K562 (cell line): ENCODE measurements around the gene RPE. TPM values are rescaled to one million over a fixed set of nuclear protein-coding genes. Genes with fewer than 3 reads are reported as not detected.

Source experiments
- ATAC-seq: fragments of 200-7000 bp; cut with Tn5 transposase; 3 replicates; pipeline ENCODE4 v1.9.1; 2020; ENCODE audit warnings: moderate library complexity
- BruUV-seq: library from RNA; stranded (reverse); fragments of 400-500 nt; replicated peaks from 2 replicates; lab custom pipeline; 2021; lab: Mats Ljungman, UMichigan
- CTCF ChIA-PET: fragments of 300-600 bp; formaldehyde crosslinking; extraction: SDS; loops from one replicate; lab custom pipeline; 2021; ENCODE audit warnings: low intra/inter-chr PET ratio; lab: Yijun Ruan, JAX
- POLR2A ChIA-PET: fragments of 300-600, 350-650 bp; sonication (Branson Sonifier 250); formaldehyde crosslinking; extraction: SDS; loops from one replicate; lab custom pipeline; 2021; ENCODE audit warnings: antibody characterized with exemption, inconsistent platforms; lab: Yijun Ruan, JAX
- DNase-seq, 4 experiments: peaks; one replicate each; pipeline versions ENCODE4 v3.0.0 to v3.0.0-alpha.2; 2011 to 2018; ENCODE audit warnings: low spot score in 3 of 4, mixed read lengths in 3 of 4; ENCODE audit errors: extremely low read depth in 1 of 4
- FAIRE-seq: peaks from 2 replicates; lab custom pipeline; 2011; peaks lifted over from hg19 to GRCh38; lab: Jason Lieb, UNC
- H2AFZ ChIP-seq: 2 replicates; pipeline ENCODE4 v1.6.0; 2011; ENCODE audit warnings: low read depth, low read length, control low read depth, inconsistent platforms
- H3K27ac ChIP-seq: fragments of 200-600 bp; 3 replicates; pipeline ENCODE4 v1.8.0; 2011; ENCODE audit warnings: low read depth, mild to moderate bottlenecking, control low read depth, inconsistent platforms, low read length, moderate library complexity, mixed read lengths; ENCODE audit errors: extremely low read depth
- H3K27me3 ChIP-seq, 2 experiments: fragments of 300-600 bp in 1 of 2; 2 replicates in 1 of 2; 3 replicates in 1 of 2; pipeline versions ENCODE4 v1.6.0 to v1.8.0; 2011; ENCODE audit warnings: inconsistent platforms in 2 of 2, low read length in 2 of 2, mild to moderate bottlenecking in 1 of 2, mixed read lengths in 1 of 2, moderate library complexity in 1 of 2; ENCODE audit not compliant: control insufficient read depth in 2 of 2, insufficient read depth in 2 of 2
- H3K36me3 ChIP-seq: fragments of 300-600 bp; 3 replicates; pipeline ENCODE4 v1.8.0; 2011; ENCODE audit warnings: mild to moderate bottlenecking, low read length, inconsistent platforms; ENCODE audit not compliant: control insufficient read depth, insufficient read depth
- H3K4me1 ChIP-seq, 2 experiments: fragments of 200-600 bp in 1 of 2; replicated peaks in 1 of 2; 2 replicates in 1 of 2; 3 replicates in 1 of 2; pipeline versions ENCODE4 v1.5.1 to v1.8.0; 2011; ENCODE audit warnings: inconsistent platforms in 2 of 2, low read length in 2 of 2, mild to moderate bottlenecking in 1 of 2, mixed read lengths in 1 of 2, moderate library complexity in 1 of 2; ENCODE audit not compliant: control insufficient read depth in 2 of 2, insufficient read depth in 2 of 2
- H3K4me2 ChIP-seq: 2 replicates; pipeline ENCODE4 v1.6.1; 2011; ENCODE audit warnings: low read length, control low read depth, inconsistent platforms, mixed read lengths; ENCODE audit not compliant: insufficient read depth
- H3K4me3 ChIP-seq: fragments of 200-600 bp; sonication (generic), shearing (Covaris generic); 2 replicates; pipeline ENCODE4 v1.5.1; 2016; ENCODE audit warnings: control low read depth, inconsistent platforms
- H3K79me2 ChIP-seq: fragments of 200-600 bp; 3 replicates; pipeline ENCODE4 v1.8.0; 2011; ENCODE audit warnings: low read length, inconsistent platforms; ENCODE audit not compliant: control insufficient read depth, insufficient read depth
- H3K9ac ChIP-seq, 2 experiments: 2 replicates each; pipeline versions ENCODE4 v1.6.0 to v1.6.1; 2011; ENCODE audit warnings: low read depth in 2 of 2, low read length in 2 of 2, control low read depth in 1 of 2, inconsistent platforms in 1 of 2, mild to moderate bottlenecking in 1 of 2, mixed read lengths in 1 of 2; ENCODE audit not compliant: insufficient read depth in 1 of 2
- H3K9me1 ChIP-seq: one replicate; pipeline ENCODE4 v1.6.0; 2011; ENCODE audit warnings: inconsistent platforms, mild to moderate bottlenecking, low read length, moderate library complexity; ENCODE audit not compliant: control insufficient read depth, insufficient read depth
- H3K9me3 ChIP-seq: replicated peaks from 2 replicates; pipeline ENCODE4 v1.5.1; 2011; ENCODE audit warnings: low read depth, low read length, inconsistent platforms; ENCODE audit not compliant: control insufficient read depth, insufficient read depth
- H4K20me1 ChIP-seq: replicated peaks from 2 replicates; pipeline ENCODE4 v1.6.1; 2011; ENCODE audit warnings: low read length, inconsistent platforms, mixed read lengths; ENCODE audit not compliant: control insufficient read depth, insufficient read depth
- BRD9 ChIP-seq: fragments of 450-650 bp; IDR thresholded peaks from 2 replicates; pipeline ENCODE4 v1.6.1; 2018; ENCODE audit warnings: low read depth; ENCODE audit not compliant: partially characterized antibody
- CCAR2 ChIP-seq: fragments of 200-400 bp; formaldehyde crosslinking; IDR thresholded peaks from 2 replicates; pipeline ENCODE4 v1.6.1; 2017; ENCODE audit warnings: mild to moderate bottlenecking, low read depth, low read length
- SREBF2 ChIP-seq: sonication (generic); formaldehyde crosslinking; IDR thresholded peaks from 2 replicates; pipeline ENCODE4 v1.4.0; 2020; ENCODE audit warnings: mild to moderate bottlenecking, missing genetic modification reagents
- TFAM ChIP-seq: fragments of 250-450 bp; sonication (Bioruptor Pico); conservative IDR thresholded peaks from 2 replicates; pipeline ENCODE4 v1.5.0; 2021; ENCODE audit warnings: mild to moderate bottlenecking, moderate library complexity
- WGBS: fragments of 100-300 bp; shearing (Covaris generic); methylation state at CpG from one replicate; pipeline ENCODE4 v1.1.6; 2016; ENCODE audit warnings: low coverage, mixed read lengths; ENCODE audit not compliant: insufficient coverage; ENCODE audit errors: missing lambda C conversion rate; 5-methylcytosine and 5-hydroxymethylcytosine counted together
- in situ Hi-C: fragments of 300-500 bp; cut with MboI; formaldehyde crosslinking; loops from 4 replicates; pipeline ENCODE4 v1.15.0; 2018; ENCODE audit warnings: inconsistent platforms, mixed read lengths
- intact Hi-C: fragments of 100-400 bp; cut with micrococcal nuclease; formaldehyde crosslinking; loops from 2 replicates; pipeline ENCODE4 v1.14.2; 2022
- polyA plus RNA-seq, 8 experiments: library from polyadenylated mRNA; depleted of rRNA in 4 of 8; stranded (reverse) in 5 of 8; unstranded in 3 of 8; fragments of >200 nt; fragmentation: Nextera tagmentation in 2 of 8; fragmentation: Illumina TruSeq in 1 of 8; extraction: Ambion mirVana in 2 of 8; extraction: Trizol in 1 of 8; gene quantifications; 2 replicates each; pipeline versions ENCODE4 v1.2.1 to v1.2.3, GENCODE V29; 2011 to 2014; ENCODE audit warnings: inconsistent platforms in 1 of 8, missing spikeins in 1 of 8
- total RNA-seq, 7 experiments: library from RNA; depleted of rRNA in 6 of 7; stranded (reverse); fragments of >200 nt in 6 of 7; fragmentation: Illumina TruSeq in 2 of 7; extraction: Trizol in 2 of 7; gene quantifications; 2 replicates each; pipeline versions ENCODE4 v1.2.1 to v1.2.3, GENCODE V29; 2011 to 2021; ENCODE audit warnings: low replicate concordance in 1 of 7
- TF ChIP-seq, protein P1 (sequence below): IDR thresholded peaks from 2 replicates; pipeline ENCODE4 v1.6.1; 2012; ENCODE audit warnings: low read depth, low read length, improper control_type of control experiment, borderline replicate concordance
- TF ChIP-seq, protein P2 (sequence below): fragments of 250-450 bp; sonication (Bioruptor Pico); IDR thresholded peaks from 2 replicates; pipeline ENCODE4 v1.8.0; 2022; ENCODE audit warnings: moderate library complexity, mild to moderate bottlenecking, inconsistent platforms
- TF ChIP-seq, protein P3 (sequence below), 2 experiments: fragments of 450-650 bp; IDR thresholded peaks; 2 replicates each; pipeline ENCODE4 v1.6.1; 2016; ENCODE audit warnings: mild to moderate bottlenecking in 2 of 2, borderline replicate concordance in 1 of 2, low read depth in 1 of 2, moderate library complexity in 1 of 2
- TF ChIP-seq, protein P4 (sequence below), 2 experiments: IDR thresholded peaks; 2 replicates each; pipeline ENCODE4 v1.6.1; 2012; ENCODE audit warnings: improper control_type of control experiment in 2 of 2, low read depth in 2 of 2, low read length in 2 of 2, borderline replicate concordance in 1 of 2

Gene RPE
- total and polyA plus RNA-seq, 9 of the 15 experiments (the other 6 are each of a cell fraction or from before 2014, with no cell fraction given), result 33.5 to 65.3 (median 50.4) TPM

DNA sequence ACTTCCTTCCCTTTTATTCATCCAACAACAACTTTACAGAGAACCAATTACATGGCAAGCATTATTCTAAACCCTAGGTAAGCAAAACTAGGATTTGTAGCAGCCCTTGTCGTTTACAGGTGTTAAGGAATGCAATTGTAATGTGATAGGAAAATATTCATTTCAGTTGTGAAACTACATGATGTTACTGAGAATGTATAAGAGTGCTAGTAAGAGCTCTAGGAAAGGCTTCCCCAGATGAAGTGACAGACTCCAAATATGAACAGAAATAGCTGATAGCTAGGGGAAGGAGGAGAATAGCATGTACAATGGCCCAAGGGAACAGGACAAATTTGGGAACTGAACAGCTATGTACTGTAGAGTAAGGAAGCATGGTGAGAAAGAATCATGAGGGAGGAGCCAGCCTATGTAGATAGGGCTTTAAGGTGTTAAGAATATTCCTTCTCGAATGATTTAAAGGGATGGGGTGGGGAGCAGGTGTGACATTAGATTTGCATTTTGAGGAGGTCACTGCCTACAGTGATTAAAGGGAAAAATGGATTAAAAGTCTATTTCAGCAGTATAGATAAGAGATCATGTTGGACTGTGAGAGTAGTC is 31.7 kb downstream of the RPE start:
- Histone ChIP-seq H3K36me3 (no peaks in the 10 kb centered on the region), H3K27ac (no peak overlapping the region), H3K4me2 (no peak overlapping the region), H3K9ac (no peak overlapping the region), H4K20me1 (no peaks in the 10 kb centered on the region), H2AFZ (no peak overlapping the region), H3K4me1 (no peaks in the 10 kb centered on the region), H3K4me3 (no peak overlapping the region), H3K79me2 (no peaks in the 10 kb centered on the region), H3K27me3 (no peaks in the 10 kb centered on the region), H3K9me3 (no peaks in the 10 kb centered on the region), H3K9me1 (no peaks in the 10 kb centered on the region)
- intact Hi-C loops, result no loop called here
- in situ Hi-C loops, result no loop called here
- BruUV-seq, result no TSS peak
- no peak for ATAC-seq
- 43% methylated on average over 2 of the region's 2 CpGs for WGBS
- ChIA-PET POLR2A (no interaction called here), CTCF (no interaction called here)
- no peak for DNase-seq
- no peak for FAIRE-seq
- TF ChIP-seq, protein P1, sequence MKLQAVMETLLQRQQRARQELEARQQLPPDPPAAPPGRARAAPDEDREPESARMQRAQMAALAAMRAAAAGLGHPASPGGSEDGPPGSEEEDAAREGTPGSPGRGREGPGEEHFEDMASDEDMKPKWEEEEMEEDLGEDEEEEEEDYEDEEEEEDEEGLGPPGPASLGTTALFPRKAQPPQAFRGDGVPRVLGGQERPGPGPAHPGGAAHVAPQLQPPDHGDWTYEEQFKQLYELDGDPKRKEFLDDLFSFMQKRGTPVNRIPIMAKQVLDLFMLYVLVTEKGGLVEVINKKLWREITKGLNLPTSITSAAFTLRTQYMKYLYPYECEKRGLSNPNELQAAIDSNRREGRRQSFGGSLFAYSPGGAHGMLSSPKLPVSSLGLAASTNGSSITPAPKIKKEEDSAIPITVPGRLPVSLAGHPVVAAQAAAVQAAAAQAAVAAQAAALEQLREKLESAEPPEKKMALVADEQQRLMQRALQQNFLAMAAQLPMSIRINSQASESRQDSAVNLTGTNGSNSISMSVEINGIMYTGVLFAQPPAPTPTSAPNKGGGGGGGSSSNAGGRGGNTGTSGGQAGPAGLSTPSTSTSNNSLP, result no peak
- TF ChIP-seq, protein P2, sequence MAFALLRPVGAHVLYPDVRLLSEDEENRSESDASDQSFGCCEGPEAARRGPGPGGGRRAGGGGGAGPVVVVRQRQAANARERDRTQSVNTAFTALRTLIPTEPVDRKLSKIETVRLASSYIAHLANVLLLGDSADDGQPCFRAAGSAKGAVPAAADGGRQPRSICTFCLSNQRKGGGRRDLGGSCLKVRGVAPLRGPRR, result no peak
- no peak for TF ChIP-seq BRD9
- TF ChIP-seq, protein P3, sequence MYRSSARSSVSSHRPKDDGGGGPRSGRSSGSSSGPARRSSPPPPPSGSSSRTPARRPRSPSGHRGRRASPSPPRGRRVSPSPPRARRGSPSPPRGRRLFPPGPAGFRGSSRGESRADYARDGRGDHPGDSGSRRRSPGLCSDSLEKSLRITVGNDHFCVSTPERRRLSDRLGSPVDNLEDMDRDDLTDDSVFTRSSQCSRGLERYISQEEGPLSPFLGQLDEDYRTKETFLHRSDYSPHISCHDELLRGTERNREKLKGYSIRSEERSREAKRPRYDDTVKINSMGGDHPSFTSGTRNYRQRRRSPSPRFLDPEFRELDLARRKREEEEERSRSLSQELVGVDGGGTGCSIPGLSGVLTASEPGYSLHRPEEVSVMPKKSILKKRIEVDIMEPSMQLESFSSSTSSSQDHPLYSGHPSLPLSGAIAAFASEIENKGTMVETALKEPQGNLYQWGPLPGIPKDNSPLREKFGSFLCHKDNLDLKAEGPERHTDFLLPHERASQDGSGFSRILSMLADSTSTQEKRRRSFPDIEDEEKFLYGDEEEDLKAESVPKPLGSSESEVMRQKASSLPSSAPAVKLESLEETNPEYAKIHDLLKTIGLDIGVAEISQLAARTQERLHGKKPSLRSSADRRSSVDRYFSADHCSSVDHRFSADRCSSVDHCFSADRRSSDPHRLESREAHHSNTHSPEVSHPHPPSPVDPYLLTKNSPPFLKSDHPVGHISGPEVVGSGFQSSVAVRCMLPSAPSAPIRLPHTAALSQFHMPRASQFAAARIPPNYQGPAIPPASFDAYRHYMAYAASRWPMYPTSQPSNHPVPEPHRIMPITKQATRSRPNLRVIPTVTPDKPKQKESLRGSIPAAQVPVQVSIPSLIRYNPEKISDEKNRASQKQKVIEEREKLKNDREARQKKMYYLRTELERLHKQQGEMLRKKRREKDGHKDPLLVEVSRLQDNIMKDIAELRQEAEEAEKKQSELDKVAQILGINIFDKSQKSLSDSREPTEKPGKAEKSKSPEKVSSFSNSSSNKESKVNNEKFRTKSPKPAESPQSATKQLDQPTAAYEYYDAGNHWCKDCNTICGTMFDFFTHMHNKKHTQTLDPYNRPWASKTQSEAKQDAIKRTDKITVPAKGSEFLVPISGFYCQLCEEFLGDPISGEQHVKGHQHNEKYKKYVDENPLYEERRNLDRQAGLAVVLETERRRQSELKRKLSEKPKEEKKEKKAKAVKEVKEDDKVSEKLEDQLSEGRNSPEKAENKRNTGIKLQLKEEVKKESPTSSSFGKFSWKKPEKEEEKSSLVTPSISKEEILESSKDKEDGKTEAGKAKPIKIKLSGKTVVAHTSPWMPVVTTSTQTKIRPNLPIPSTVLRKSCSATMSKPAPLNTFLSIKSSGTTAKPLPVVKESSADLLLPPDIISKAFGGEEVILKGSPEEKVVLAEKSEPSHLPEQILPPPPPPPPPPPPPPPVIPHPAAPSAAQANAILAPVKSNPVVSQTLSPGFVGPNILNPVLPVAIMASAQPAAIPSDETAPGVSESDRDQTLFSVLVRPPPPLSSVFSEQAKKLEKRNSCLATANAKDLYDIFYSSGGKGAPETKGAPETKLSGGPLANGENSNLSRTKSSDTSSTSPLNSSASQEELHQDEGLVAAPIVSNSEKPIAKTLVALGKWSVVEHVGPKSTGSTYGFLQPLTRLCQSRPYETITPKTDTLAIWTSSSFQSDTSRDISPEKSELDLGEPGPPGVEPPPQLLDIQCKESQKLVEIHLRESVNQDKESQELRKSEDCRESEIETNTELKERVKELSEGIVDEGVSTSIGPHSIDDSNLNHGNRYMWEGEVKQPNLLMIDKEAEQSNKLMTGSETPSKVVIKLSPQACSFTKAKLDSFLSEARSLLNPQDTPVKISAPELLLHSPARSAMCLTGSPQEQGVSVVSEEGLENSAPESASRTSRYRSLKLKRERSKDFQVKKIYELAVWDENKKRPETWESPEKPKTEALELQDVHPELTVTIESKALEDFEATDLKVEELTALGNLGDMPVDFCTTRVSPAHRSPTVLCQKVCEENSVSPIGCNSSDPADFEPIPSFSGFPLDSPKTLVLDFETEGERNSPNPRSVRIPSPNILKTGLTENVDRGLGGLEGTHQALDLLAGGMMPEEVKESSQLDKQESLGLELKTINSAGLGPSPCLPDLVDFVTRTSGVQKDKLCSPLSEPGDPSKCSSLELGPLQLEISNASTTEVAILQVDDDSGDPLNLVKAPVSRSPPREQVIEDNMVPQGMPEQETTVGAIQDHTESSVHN (IDR thresholded peaks at IDR 0.05; ENCODE audit: borderline replicate concordance in 1 of 2, low read depth in 1 of 2), result no peak
- TF ChIP-seq, protein P4, sequence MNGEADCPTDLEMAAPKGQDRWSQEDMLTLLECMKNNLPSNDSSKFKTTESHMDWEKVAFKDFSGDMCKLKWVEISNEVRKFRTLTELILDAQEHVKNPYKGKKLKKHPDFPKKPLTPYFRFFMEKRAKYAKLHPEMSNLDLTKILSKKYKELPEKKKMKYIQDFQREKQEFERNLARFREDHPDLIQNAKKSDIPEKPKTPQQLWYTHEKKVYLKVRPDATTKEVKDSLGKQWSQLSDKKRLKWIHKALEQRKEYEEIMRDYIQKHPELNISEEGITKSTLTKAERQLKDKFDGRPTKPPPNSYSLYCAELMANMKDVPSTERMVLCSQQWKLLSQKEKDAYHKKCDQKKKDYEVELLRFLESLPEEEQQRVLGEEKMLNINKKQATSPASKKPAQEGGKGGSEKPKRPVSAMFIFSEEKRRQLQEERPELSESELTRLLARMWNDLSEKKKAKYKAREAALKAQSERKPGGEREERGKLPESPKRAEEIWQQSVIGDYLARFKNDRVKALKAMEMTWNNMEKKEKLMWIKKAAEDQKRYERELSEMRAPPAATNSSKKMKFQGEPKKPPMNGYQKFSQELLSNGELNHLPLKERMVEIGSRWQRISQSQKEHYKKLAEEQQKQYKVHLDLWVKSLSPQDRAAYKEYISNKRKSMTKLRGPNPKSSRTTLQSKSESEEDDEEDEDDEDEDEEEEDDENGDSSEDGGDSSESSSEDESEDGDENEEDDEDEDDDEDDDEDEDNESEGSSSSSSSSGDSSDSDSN (IDR thresholded peaks at IDR 0.05; ENCODE audit: borderline replicate concordance in 1 of 2, low read depth in 2 of 2, low read length in 2 of 2), result no peak
- no peak for TF ChIP-seq SREBF2 (CRISPR knock-in tag)
- TF ChIP-seq CCAR2, result no peak
- no peak for TF ChIP-seq TFAM (CRISPR knock-in tag)
